Colon (tissue), 2 donors: ENCODE results near the gene CCNB2.
"Not testable (repeated sequence)": the region's sequence is repeated elsewhere in the genome, so short reads cannot be mapped to it uniquely, and the experiment has no call there.

Experiments used
- FAIRE-seq: peaks from 2 replicates; lab custom pipeline; 2012; peaks lifted over from hg19 to GRCh38; lab: Jason Lieb, UNC
- donor health status: control.
- donor health status: control.

CCNB2 gene

GRCh38 chr15:59137566-59137965, 32.6 kb downstream of the CCNB2 start:
- no peak for FAIRE-seq

GRCh38 chr15:59138243-59138642, 33.3 kb downstream of the CCNB2 start:
- no peak for FAIRE-seq

GRCh38 chr15:59140422-59141226, 35.7 kb downstream of the CCNB2 start:
- no peak for FAIRE-seq

- FAIRE-seq: no peak
Observed at GRCh38 chr15:59143281-59143680, 38.3 kb downstream of the CCNB2 start.

GRCh38 chr15:59144594-59144993, 39.6 kb downstream of the CCNB2 start:
- FAIRE-seq: not testable (repeated sequence)

GRCh38 chr15:59147666-59148065, 42.7 kb downstream of the CCNB2 start:
- no peak for FAIRE-seq

- FAIRE-seq: no peak
Observed at GRCh38 chr15:59148153-59148833, 43.3 kb downstream of the CCNB2 start.

GRCh38 chr15:59150185-59150584, 45.2 kb downstream of the CCNB2 start:
- FAIRE-seq: no peak

GRCh38 chr15:59152694-59153450, 47.9 kb downstream of the CCNB2 start:
- FAIRE-seq: no peak

GRCh38 chr15:59153466-59153865, 48.5 kb downstream of the CCNB2 start:
- FAIRE-seq: no peak

- FAIRE-seq: no peak
Observed at GRCh38 chr15:59154243-59154642, 49.3 kb downstream of the CCNB2 start.

- no peak for FAIRE-seq
Observed at GRCh38 chr15:59155431-59155830, 50.5 kb downstream of the CCNB2 start.

GRCh38 chr15:59157396-59157795, 52.5 kb downstream of the CCNB2 start:
- FAIRE-seq: no peak

- no peak for FAIRE-seq
Observed at GRCh38 chr15:59157840-59158700, 53.1 kb downstream of the CCNB2 start.

GRCh38 chr15:59158701-59159034, 53.7 kb downstream of the CCNB2 start:
- FAIRE-seq: no peak

- FAIRE-seq: no peak
Observed at GRCh38 chr15:59159210-59159609, 54.3 kb downstream of the CCNB2 start.

- FAIRE-seq: no peak
Observed at GRCh38 chr15:59160880-59161593, 56.1 kb downstream of the CCNB2 start.

GRCh38 chr15:59162080-59162479, 57.1 kb downstream of the CCNB2 start:
- not testable (repeated sequence) for FAIRE-seq

GRCh38 chr15:59165726-59166125, 60.8 kb downstream of the CCNB2 start:
- FAIRE-seq: no peak

- FAIRE-seq: no peak
Observed at GRCh38 chr15:59166166-59166565, 61.2 kb downstream of the CCNB2 start.

GRCh38 chr15:59166601-59167265, 61.8 kb downstream of the CCNB2 start:
- FAIRE-seq: no peak
